Measurements from ENCODE around the gene MRPL54.

- TF ChIP-seq, protein P1, sequence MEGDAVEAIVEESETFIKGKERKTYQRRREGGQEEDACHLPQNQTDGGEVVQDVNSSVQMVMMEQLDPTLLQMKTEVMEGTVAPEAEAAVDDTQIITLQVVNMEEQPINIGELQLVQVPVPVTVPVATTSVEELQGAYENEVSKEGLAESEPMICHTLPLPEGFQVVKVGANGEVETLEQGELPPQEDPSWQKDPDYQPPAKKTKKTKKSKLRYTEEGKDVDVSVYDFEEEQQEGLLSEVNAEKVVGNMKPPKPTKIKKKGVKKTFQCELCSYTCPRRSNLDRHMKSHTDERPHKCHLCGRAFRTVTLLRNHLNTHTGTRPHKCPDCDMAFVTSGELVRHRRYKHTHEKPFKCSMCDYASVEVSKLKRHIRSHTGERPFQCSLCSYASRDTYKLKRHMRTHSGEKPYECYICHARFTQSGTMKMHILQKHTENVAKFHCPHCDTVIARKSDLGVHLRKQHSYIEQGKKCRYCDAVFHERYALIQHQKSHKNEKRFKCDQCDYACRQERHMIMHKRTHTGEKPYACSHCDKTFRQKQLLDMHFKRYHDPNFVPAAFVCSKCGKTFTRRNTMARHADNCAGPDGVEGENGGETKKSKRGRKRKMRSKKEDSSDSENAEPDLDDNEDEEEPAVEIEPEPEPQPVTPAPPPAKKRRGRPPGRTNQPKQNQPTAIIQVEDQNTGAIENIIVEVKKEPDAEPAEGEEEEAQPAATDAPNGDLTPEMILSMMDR (IDR thresholded peaks at IDR 0.05) = no peak
- no peak for TF ChIP-seq POLR2A (IDR thresholded peaks at IDR 0.05)
- no peak for TF ChIP-seq EP300 (IDR thresholded peaks at IDR 0.05)
These were observed 27.8 kb downstream of the MRPL54 start for GRCh38 chr19:3790209-3790734.

Data from ovary (tissue), 3 donors.